ENCODE measurements around the gene PKIB.
"Not testable (repeated sequence)": the region's sequence is repeated elsewhere in the genome, so short reads cannot be mapped to it uniquely, and the experiment has no call there.

The PKIB gene

GRCh38 chr6:122609881-122610689 lies at the start of gene PKIB:
Gene PKIB, plus strand, starts transcription at chr6:122610405. Its CDS starts 107,390 bp downstream, at chr6:122717795.
- peak; percentile 6 for DNase-seq

GRCh38 chr6:122563364-122564052 lies 46.7 kb upstream of the PKIB start:
- no peak for DNase-seq

GRCh38 chr6:122564230-122564629 lies 46.0 kb upstream of the PKIB start:
- no peak for DNase-seq

- DNase-seq = no peak
Observed at GRCh38 chr6:122565708-122566107, 44.5 kb upstream of the PKIB start.

- no peak for DNase-seq
Observed at GRCh38 chr6:122567034-122567433, 43.2 kb upstream of the PKIB start.

GRCh38 chr6:122568350-122568749 lies 41.9 kb upstream of the PKIB start:
- DNase-seq = no peak

GRCh38 chr6:122568797-122569221 lies 41.4 kb upstream of the PKIB start:
- DNase-seq = no peak

GRCh38 chr6:122569230-122569771 lies 40.9 kb upstream of the PKIB start:
- no peak for DNase-seq

- DNase-seq = no peak
Observed at GRCh38 chr6:122571888-122572287, 38.3 kb upstream of the PKIB start.

- no peak for DNase-seq
Observed at GRCh38 chr6:122576888-122577287, 33.3 kb upstream of the PKIB start.

- no peak for DNase-seq
Observed at GRCh38 chr6:122578961-122579360, 31.2 kb upstream of the PKIB start.

GRCh38 chr6:122580737-122581136 lies 29.5 kb upstream of the PKIB start:
- no peak for DNase-seq

- no peak for DNase-seq
Observed at GRCh38 chr6:122589115-122589514, 21.1 kb upstream of the PKIB start.

- not testable (repeated sequence) for DNase-seq
Observed at GRCh38 chr6:122598295-122598694, 11.9 kb upstream of the PKIB start.

- DNase-seq = no peak
Observed at GRCh38 chr6:122604676-122605075, 5.5 kb upstream of the PKIB start.

- no peak for DNase-seq
Observed at GRCh38 chr6:122610690-122611455, 668 bp downstream of the PKIB start.

- DNase-seq = no peak
Observed at GRCh38 chr6:122612838-122613237, 2.6 kb downstream of the PKIB start.

- no peak for DNase-seq
Observed at GRCh38 chr6:122614303-122614702, 4.1 kb downstream of the PKIB start.

GRCh38 chr6:122615409-122615808 lies 5.2 kb downstream of the PKIB start:
- no peak for DNase-seq

GRCh38 chr6:122616877-122617276 lies 6.7 kb downstream of the PKIB start:
- no peak for DNase-seq

- DNase-seq = no peak
Observed at GRCh38 chr6:122619309-122619708, 9.1 kb downstream of the PKIB start.

- no peak for DNase-seq
Observed at GRCh38 chr6:122620428-122620827, 10.2 kb downstream of the PKIB start.

- DNase-seq = no peak
Observed at GRCh38 chr6:122620902-122621301, 10.7 kb downstream of the PKIB start.
